K562 (cell line): ENCODE data around the gene ZNF566. TPM values are rescaled to one million over a fixed set of nuclear protein-coding genes. Genes with fewer than 3 reads are reported as not detected.

Experiments
- ATF3 ChIP-seq, 2 experiments: fragments of 450-650 bp in 1 of 2; sonication (generic) in 1 of 2; formaldehyde crosslinking in 1 of 2; IDR thresholded peaks in 1 of 2; conservative IDR thresholded peaks in 1 of 2; 2 replicates each; pipeline versions ENCODE4 v1.6.1 to v1.8.1; 2016 to 2023; ENCODE audit warnings: mild to moderate bottlenecking in 2 of 2, moderate library complexity in 2 of 2, inconsistent platforms in 1 of 2, missing genetic modification reagents in 1 of 2
- FOXA3 ChIP-seq, 2 experiments: fragments of 450-650 bp in 1 of 2; sonication (generic) in 1 of 2; formaldehyde crosslinking; IDR thresholded peaks in 1 of 2; conservative IDR thresholded peaks in 1 of 2; 2 replicates each; pipeline versions ENCODE4 v1.4.0 to v1.8.0; 2020 to 2022; ENCODE audit warnings: mild to moderate bottlenecking in 2 of 2, missing genetic modification reagents in 1 of 2
- HMG20B ChIP-seq: fragments of 250-450 bp; sonication (Bioruptor Pico); IDR thresholded peaks from 2 replicates; pipeline ENCODE4 v1.5.0; 2021; ENCODE audit warnings: mild to moderate bottlenecking
- IRF2 ChIP-seq: sonication (generic); formaldehyde crosslinking; IDR thresholded peaks from 2 replicates; pipeline ENCODE4 v1.8.1; 2022; ENCODE audit warnings: mild to moderate bottlenecking, missing genetic modification reagents
- MAFG ChIP-seq: fragments of 450-650 bp; conservative IDR thresholded peaks from 2 replicates; pipeline ENCODE4 v1.6.1; 2016; ENCODE audit warnings: missing genetic modification characterization, missing compliant biosample characterization
- MEIS2 ChIP-seq: fragments of 450-650 bp; IDR thresholded peaks from 2 replicates; pipeline ENCODE4 v1.6.1; 2014; ENCODE audit warnings: mild to moderate bottlenecking; ENCODE audit not compliant: partially characterized antibody
- MIER1 ChIP-seq: fragments of 450-650 bp; IDR thresholded peaks from 2 replicates; pipeline ENCODE4 v1.6.1; 2016; ENCODE audit warnings: antibody characterized with exemption, mild to moderate bottlenecking, low read depth
- NFRKB ChIP-seq: fragments of 450-650 bp; IDR thresholded peaks from 2 replicates; pipeline ENCODE4 v1.6.1; 2016; ENCODE audit warnings: low read depth
- PYGO2 ChIP-seq: fragments of 450-650 bp; IDR thresholded peaks from 2 replicates; pipeline ENCODE4 v1.6.1; 2016; ENCODE audit warnings: mild to moderate bottlenecking, missing genetic modification characterization, moderate library complexity, missing compliant biosample characterization
- SMC3 ChIP-seq: conservative IDR thresholded peaks from 2 replicates; pipeline ENCODE4 v1.6.1; 2011; ENCODE audit warnings: low read depth, low read length, improper control_type of control experiment; ENCODE audit not compliant: insufficient read depth
- TAF1 ChIP-seq: IDR thresholded peaks from 2 replicates; pipeline ENCODE4 v1.6.1; 2011; ENCODE audit warnings: mild to moderate bottlenecking, low read length, moderate library complexity; ENCODE audit not compliant: insufficient read depth, control insufficient read depth, severe bottlenecking; ENCODE audit errors: extremely low read depth
- TAF7 ChIP-seq: fragments of 450-650 bp; IDR thresholded peaks from 2 replicates; pipeline ENCODE4 v1.6.1; 2016; ENCODE audit warnings: missing genetic modification characterization, missing compliant biosample characterization
- TCF7 ChIP-seq: sonication (generic); IDR thresholded peaks from 2 replicates; pipeline ENCODE4 v1.6.1; 2016; ENCODE audit warnings: antibody characterized with exemption, borderline replicate concordance
- TFAP4 ChIP-seq: sonication (generic); formaldehyde crosslinking; IDR thresholded peaks from 2 replicates; pipeline ENCODE4 v1.8.0; 2022; ENCODE audit warnings: missing genetic modification reagents, mild to moderate bottlenecking, moderate library complexity, borderline replicate concordance
- XRCC4 ChIP-seq: IDR thresholded peaks from one replicate; pipeline ENCODE4 v1.6.1; 2011; ENCODE audit not compliant: insufficient read depth, insufficient read length; ENCODE audit errors: extremely low read depth
- ZNF124 ChIP-seq: sonication (generic); formaldehyde crosslinking; IDR thresholded peaks from 2 replicates; pipeline ENCODE4 v1.8.1; 2022; ENCODE audit warnings: missing genetic modification reagents
- ZNF384 ChIP-seq: IDR thresholded peaks from 2 replicates; pipeline ENCODE4 v1.6.1; 2012; ENCODE audit warnings: low read depth, low read length, improper control_type of control experiment
- ZNF586 ChIP-seq: fragments of 450-650 bp; formaldehyde crosslinking; conservative IDR thresholded peaks from 2 replicates; pipeline ENCODE4 v1.4.0; 2020; ENCODE audit warnings: mild to moderate bottlenecking, moderate library complexity
- polyA plus RNA-seq, 8 experiments: library from polyadenylated mRNA; depleted of rRNA in 4 of 8; stranded (reverse) in 5 of 8; unstranded in 3 of 8; fragments of >200 nt; fragmentation: Nextera tagmentation in 2 of 8; fragmentation: Illumina TruSeq in 1 of 8; extraction: Ambion mirVana in 2 of 8; extraction: Trizol in 1 of 8; gene quantifications; 2 replicates each; pipeline versions ENCODE4 v1.2.1 to v1.2.3, GENCODE V29; 2011 to 2014; ENCODE audit warnings: inconsistent platforms in 1 of 8, missing spikeins in 1 of 8
- total RNA-seq, 7 experiments: library from RNA; depleted of rRNA in 6 of 7; stranded (reverse); fragments of >200 nt in 6 of 7; fragmentation: Illumina TruSeq in 2 of 7; extraction: Trizol in 2 of 7; gene quantifications; 2 replicates each; pipeline versions ENCODE4 v1.2.1 to v1.2.3, GENCODE V29; 2011 to 2021; ENCODE audit warnings: low replicate concordance in 1 of 7
- TF ChIP-seq, protein P1 (sequence below): sonication (generic); formaldehyde crosslinking; IDR thresholded peaks from 2 replicates; pipeline ENCODE4 v1.4.0; 2020; ENCODE audit warnings: mild to moderate bottlenecking, missing genetic modification reagents
- TF ChIP-seq, protein P2 (sequence below): sonication (generic); formaldehyde crosslinking; IDR thresholded peaks from 2 replicates; pipeline ENCODE4 v1.8.0; 2022; ENCODE audit warnings: mild to moderate bottlenecking, missing genetic modification reagents

ZNF566 gene
- total and polyA plus RNA-seq, 9 of the 15 experiments (the other 6 are each of a cell fraction or from before 2014, with no cell fraction given), result 5.5 to 11.4 (median 9.7) TPM

DNA sequence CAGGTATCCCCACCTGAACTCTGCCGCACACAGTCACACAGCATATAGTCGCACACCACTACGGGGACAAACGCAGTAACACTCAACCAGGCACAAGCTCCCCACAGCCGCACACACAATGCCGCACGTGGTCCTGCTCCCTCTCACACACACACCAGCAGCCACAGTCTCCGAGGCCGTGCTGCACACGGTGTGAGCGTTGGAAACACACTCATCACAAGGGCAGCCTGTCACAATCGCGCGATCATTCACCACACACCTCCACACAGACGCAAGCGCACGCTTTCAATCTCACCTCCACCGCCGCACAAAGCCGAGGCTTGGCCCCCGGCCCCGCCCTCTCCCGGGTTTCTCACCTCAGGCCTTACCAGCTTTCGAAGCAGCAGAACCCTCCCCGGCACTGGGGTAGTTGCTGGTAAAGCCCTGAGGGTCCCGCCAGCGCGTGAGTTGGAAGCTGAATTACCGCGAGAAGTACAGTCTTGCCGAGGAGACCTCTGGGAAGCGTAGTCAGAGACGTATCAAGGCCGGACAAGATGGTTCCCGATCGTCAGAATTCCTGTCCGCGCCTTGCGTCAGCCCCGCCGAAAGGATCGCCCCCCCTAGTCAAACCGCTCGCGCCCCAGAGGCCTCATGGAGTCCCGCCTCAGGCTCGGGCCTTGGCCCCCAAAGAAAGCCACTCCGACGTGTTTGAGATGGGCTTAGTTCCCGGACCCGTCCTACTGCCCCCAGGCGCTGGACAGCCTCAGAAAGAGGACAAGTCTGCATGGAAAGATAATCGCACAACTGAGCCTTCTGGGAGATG lies at the start of gene ZNF566 (continued):
- TF ChIP-seq TAF1, result peak; percentile 49
- no peak for TF ChIP-seq XRCC4
- TF ChIP-seq MAFG, result no peak
- TF ChIP-seq TFAP4, result peak; percentile 52; the same call in 1 of the 2 replicates
- no peak for TF ChIP-seq SMC3
- TF ChIP-seq, protein P1, sequence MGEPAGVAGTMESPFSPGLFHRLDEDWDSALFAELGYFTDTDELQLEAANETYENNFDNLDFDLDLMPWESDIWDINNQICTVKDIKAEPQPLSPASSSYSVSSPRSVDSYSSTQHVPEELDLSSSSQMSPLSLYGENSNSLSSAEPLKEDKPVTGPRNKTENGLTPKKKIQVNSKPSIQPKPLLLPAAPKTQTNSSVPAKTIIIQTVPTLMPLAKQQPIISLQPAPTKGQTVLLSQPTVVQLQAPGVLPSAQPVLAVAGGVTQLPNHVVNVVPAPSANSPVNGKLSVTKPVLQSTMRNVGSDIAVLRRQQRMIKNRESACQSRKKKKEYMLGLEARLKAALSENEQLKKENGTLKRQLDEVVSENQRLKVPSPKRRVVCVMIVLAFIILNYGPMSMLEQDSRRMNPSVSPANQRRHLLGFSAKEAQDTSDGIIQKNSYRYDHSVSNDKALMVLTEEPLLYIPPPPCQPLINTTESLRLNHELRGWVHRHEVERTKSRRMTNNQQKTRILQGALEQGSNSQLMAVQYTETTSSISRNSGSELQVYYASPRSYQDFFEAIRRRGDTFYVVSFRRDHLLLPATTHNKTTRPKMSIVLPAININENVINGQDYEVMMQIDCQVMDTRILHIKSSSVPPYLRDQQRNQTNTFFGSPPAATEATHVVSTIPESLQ (CRISPR knock-in tag), result no peak
- TF ChIP-seq ATF3 (IDR thresholded peaks at IDR 0.05), result peak; percentile 84
- no peak for TF ChIP-seq ATF3 (CRISPR knock-in tag; conservative IDR thresholded peaks at IDR 0.05)
- TF ChIP-seq ZNF384, result no peak
- TF ChIP-seq MIER1, result 0 out of 2 replicates have a peak, but pooled peaks have one; percentile 32
- TF ChIP-seq TCF7, result no peak
- peak; percentile 74 for TF ChIP-seq TAF7 (tag)
- TF ChIP-seq IRF2, result no peak
- TF ChIP-seq ZNF124 (CRISPR knock-in tag), result no peak
- TF ChIP-seq ZNF586 (CRISPR knock-in tag), result no peak
- no peak for TF ChIP-seq HMG20B (CRISPR knock-in tag)
- TF ChIP-seq PYGO2, result no peak
- TF ChIP-seq FOXA3 (CRISPR knock-in tag; conservative IDR thresholded peaks at IDR 0.05 in 1 of 2, IDR thresholded peaks at IDR 0.05 in 1 of 2), result no peak
- peak; percentile 45; the same call in 1 of the 2 replicates for TF ChIP-seq NFRKB
- peak; percentile 10 for TF ChIP-seq MEIS2
- TF ChIP-seq, protein P2, sequence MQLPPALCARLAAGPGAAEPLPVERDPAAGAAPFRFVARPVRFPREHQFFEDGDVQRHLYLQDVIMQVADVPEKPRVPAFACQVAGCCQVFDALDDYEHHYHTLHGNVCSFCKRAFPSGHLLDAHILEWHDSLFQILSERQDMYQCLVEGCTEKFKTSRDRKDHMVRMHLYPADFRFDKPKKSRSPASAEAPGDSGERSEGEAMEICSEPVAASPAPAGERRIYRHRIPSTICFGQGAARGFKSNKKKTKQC (CRISPR knock-in tag), result no peak
